SKM-1 treated with dmso at 0.1 percent for 144 hours (cell line): ENCODE measurements around the gene AK6.
"Not testable (repeated sequence)": the region's sequence is repeated elsewhere in the genome, so short reads cannot be mapped to it uniquely, and the experiment has no call there.

Experiments
- DNase-seq: peaks from one replicate; lab custom pipeline; 2025; ENCODE audit not compliant: unreplicated experiment; lab: John Stamatoyannopoulos, UW

The AK6 gene

GRCh38 chr5:69369340-69370121 lies at the start of gene AK6, which contains the start of the genes RAD17 and TAF9:
Gene AK6, minus strand, starts transcription at chr5:69369520. Its CDS starts 30 bp downstream, at chr5:69369490.
Gene RAD17, plus strand, starts transcription at chr5:69369818. Its CDS starts 2,391 bp downstream, at chr5:69372209.
Gene TAF9, minus strand, starts transcription at chr5:69369520. Its CDS starts 3,783 bp downstream, at chr5:69365737.
- DNase-seq = peak; percentile 90

- DNase-seq = no peak
Measured at GRCh38 chr5:69418554-69418953, 49.2 kb upstream of the AK6 start.

GRCh38 chr5:69416699-69417098 lies 47.4 kb upstream of the AK6 start:
- no peak for DNase-seq

GRCh38 chr5:69416180-69416579 lies 46.9 kb upstream of the AK6 start:
- no peak for DNase-seq

- no peak for DNase-seq
Measured at GRCh38 chr5:69415584-69415958, 46.3 kb upstream of the AK6 start.

- DNase-seq = no peak
Measured at GRCh38 chr5:69414885-69415583, 45.7 kb upstream of the AK6 start, which contains the start of gene MARVELD2. Gene MARVELD2, plus strand, starts transcription at chr5:69415116. Its CDS starts 4,270 bp downstream, at chr5:69419386.

- DNase-seq = no peak
Measured at GRCh38 chr5:69404659-69405330, 35.5 kb upstream of the AK6 start.

GRCh38 chr5:69378376-69378775 lies 9.1 kb upstream of the AK6 start:
- no peak for DNase-seq

GRCh38 chr5:69374911-69375446 lies 5.7 kb upstream of the AK6 start:
- DNase-seq = no peak

GRCh38 chr5:69372394-69372793 lies 3.1 kb upstream of the AK6 start:
- DNase-seq = no peak

GRCh38 chr5:69370335-69370734 lies 1.0 kb upstream of the AK6 start:
- not testable (repeated sequence) for DNase-seq

- peak; percentile 69 for DNase-seq
Measured at GRCh38 chr5:69368458-69369339, 621 bp downstream of the AK6 start.

GRCh38 chr5:69367697-69368279 lies 1.5 kb downstream of the AK6 start:
- no peak for DNase-seq

- DNase-seq = no peak
Measured at GRCh38 chr5:69364850-69365249, 4.5 kb downstream of the AK6 start.

- DNase-seq = peak; percentile 45
Measured at GRCh38 chr5:69364414-69364813, 4.9 kb downstream of the AK6 start.

- DNase-seq = no peak
Measured at GRCh38 chr5:69360442-69360841, 8.9 kb downstream of the AK6 start.

GRCh38 chr5:69359699-69360098 lies 9.6 kb downstream of the AK6 start:
- no peak for DNase-seq

- no peak for DNase-seq
Measured at GRCh38 chr5:69350664-69351063, 18.7 kb downstream of the AK6 start.

- DNase-seq = no peak
Measured at GRCh38 chr5:69343083-69343482, 26.2 kb downstream of the AK6 start.
